Osteocyte (in vitro differentiated cells): ENCODE results near the gene NRF1. TPM values are rescaled to one million over a fixed set of nuclear protein-coding genes. Genes with fewer than 3 reads are reported as not detected.

Experiments
- DNase-seq: peaks from one replicate; pipeline ENCODE4 v3.0.0; 2021; ENCODE audit warnings: mixed read lengths; ENCODE audit not compliant: unreplicated experiment; ENCODE audit errors: extremely low spot score
- H3K27ac Mint-ChIP-seq: one replicate; pipeline ENCODE4 v1.8.0; 2021; ENCODE audit warnings: mild to moderate bottlenecking, mixed read lengths; ENCODE audit not compliant: unreplicated experiment
- H3K27me3 Mint-ChIP-seq: one replicate; pipeline ENCODE4 v1.8.0; 2021; ENCODE audit warnings: mixed read lengths; ENCODE audit not compliant: unreplicated experiment
- H3K36me3 Mint-ChIP-seq: one replicate; pipeline ENCODE4 v1.8.0; 2021; ENCODE audit warnings: mixed read lengths; ENCODE audit not compliant: unreplicated experiment
- H3K4me1 Mint-ChIP-seq: one replicate; pipeline ENCODE4 v1.8.0; 2021; ENCODE audit warnings: mixed read lengths; ENCODE audit not compliant: unreplicated experiment
- H3K4me3 Mint-ChIP-seq: one replicate; pipeline ENCODE4 v1.8.0; 2021; ENCODE audit warnings: mild to moderate bottlenecking, moderate library complexity, mixed read lengths; ENCODE audit not compliant: unreplicated experiment
- H3K9me3 Mint-ChIP-seq: one replicate; pipeline ENCODE4 v1.8.0; 2021; ENCODE audit warnings: mixed read lengths; ENCODE audit not compliant: unreplicated experiment
- CTCF ChIP-seq: fragments of 200-600 bp; sonication (generic); IDR thresholded peaks from 2 replicates; pipeline ENCODE4 v1.5.0; 2021; ENCODE audit warnings: antibody characterized with exemption, mild to moderate bottlenecking, moderate library complexity
- total RNA-seq: library from RNA; stranded (reverse); gene quantifications from 2 replicates; pipeline ENCODE4 v1.2.1, GENCODE V29; 2021

The NRF1 gene
- total RNA-seq, 1 donor from 2014 or later, result 20.7 TPM

- H3K27ac Mint-ChIP-seq, result no peak overlapping the region
- no peak overlapping the region for H3K4me3 Mint-ChIP-seq
- no peak for DNase-seq
- H3K9me3 Mint-ChIP-seq, result peaks cover 4% of the 10 kb centered on the region
- H3K27me3 Mint-ChIP-seq, result peaks cover 4% of the 10 kb centered on the region
- H3K4me1 Mint-ChIP-seq, result peaks cover 7% of the 10 kb centered on the region
- no peaks in the 10 kb centered on the region for H3K36me3 Mint-ChIP-seq
- no peak for TF ChIP-seq CTCF
These were observed 41.7 kb upstream of the NRF1 start for GRCh38 chr7:129569811-129570215.

DNA sequence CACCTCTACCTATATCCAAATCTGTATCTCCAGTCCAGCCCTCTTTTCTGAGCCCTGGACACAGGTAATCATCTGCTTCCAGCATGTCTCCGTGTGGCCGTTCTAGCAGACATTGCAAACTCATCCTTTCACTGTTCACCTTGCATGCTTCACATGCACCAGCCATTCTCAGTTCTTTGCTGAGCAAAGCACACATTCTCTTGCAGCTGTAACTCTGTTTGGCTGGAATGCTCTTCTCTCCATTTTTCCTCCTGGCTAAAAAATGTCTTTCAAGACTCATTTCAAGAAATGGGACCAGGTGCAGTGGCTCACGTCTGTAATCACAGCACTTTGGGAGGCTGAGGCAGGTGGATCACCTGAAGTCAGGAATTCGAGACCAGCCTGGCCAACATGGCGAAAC, 40.3 kb upstream of the NRF1 start:
- no peak overlapping the region for H3K4me3 Mint-ChIP-seq
- H3K9me3 Mint-ChIP-seq, result peaks cover 4% of the 10 kb centered on the region
- no peak overlapping the region for H3K27ac Mint-ChIP-seq
- peaks cover 7% of the 10 kb centered on the region for H3K4me1 Mint-ChIP-seq
- TF ChIP-seq CTCF, result no peak
- no peak for DNase-seq
- no peaks in the 10 kb centered on the region for H3K27me3 Mint-ChIP-seq
- no peaks in the 10 kb centered on the region for H3K36me3 Mint-ChIP-seq

- no peak for TF ChIP-seq CTCF
- H3K9me3 Mint-ChIP-seq, result peaks cover 2% of the 10 kb centered on the region
- no peak for DNase-seq
- no peaks in the 10 kb centered on the region for H3K36me3 Mint-ChIP-seq
- H3K4me1 Mint-ChIP-seq, result peaks cover 7% of the 10 kb centered on the region
- no peak overlapping the region for H3K4me3 Mint-ChIP-seq
- H3K27me3 Mint-ChIP-seq, result no peaks in the 10 kb centered on the region
- no peak overlapping the region for H3K27ac Mint-ChIP-seq
These were observed 39.3 kb upstream of the NRF1 start for GRCh38 chr7:129572205-129572604.

DNA sequence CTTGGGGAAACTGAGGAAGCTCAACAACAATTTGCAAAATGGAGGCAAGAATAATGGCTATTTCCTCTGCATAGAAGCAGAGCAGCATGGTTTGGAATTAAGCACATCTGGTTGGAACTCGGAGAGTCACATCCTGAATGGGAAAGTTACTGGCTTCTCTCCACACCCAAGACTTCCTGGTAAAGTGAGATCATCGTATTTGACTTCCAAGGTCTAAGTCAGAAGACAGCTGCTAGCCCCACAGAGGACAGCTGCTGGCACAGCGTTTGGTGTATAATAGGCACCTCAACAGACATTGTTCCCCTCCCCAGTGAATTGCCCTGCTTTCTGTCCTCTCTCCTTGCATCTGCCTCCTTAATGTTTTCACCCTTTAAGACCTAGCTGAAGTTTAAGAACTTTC, 37.0 kb upstream of the NRF1 start:
- Mint-ChIP-seq H3K4me1 (peaks cover 7% of the 10 kb centered on the region), H3K27me3 (no peaks in the 10 kb centered on the region), H3K4me3 (no peak overlapping the region), H3K9me3 (peaks cover 5% of the 10 kb centered on the region), H3K27ac (no peak overlapping the region), H3K36me3 (no peaks in the 10 kb centered on the region)
- DNase-seq, result no peak
- no peak for TF ChIP-seq CTCF

- Mint-ChIP-seq H3K27me3 (peaks cover 4% of the 10 kb centered on the region), H3K4me3 (no peak overlapping the region), H3K27ac (no peak overlapping the region), H3K9me3 (peaks cover 5% of the 10 kb centered on the region), H3K36me3 (no peaks in the 10 kb centered on the region), H3K4me1 (no peaks in the 10 kb centered on the region)
- no peak for TF ChIP-seq CTCF
- DNase-seq, result no peak
These were observed 35.8 kb upstream of the NRF1 start for GRCh38 chr7:129575699-129576098.
